ENCODE data around the gene KIRREL3.
A peak's percentile ranks its signal among the peaks of the same experiment; 100 is the strongest.

KIRREL3 gene

DNA sequence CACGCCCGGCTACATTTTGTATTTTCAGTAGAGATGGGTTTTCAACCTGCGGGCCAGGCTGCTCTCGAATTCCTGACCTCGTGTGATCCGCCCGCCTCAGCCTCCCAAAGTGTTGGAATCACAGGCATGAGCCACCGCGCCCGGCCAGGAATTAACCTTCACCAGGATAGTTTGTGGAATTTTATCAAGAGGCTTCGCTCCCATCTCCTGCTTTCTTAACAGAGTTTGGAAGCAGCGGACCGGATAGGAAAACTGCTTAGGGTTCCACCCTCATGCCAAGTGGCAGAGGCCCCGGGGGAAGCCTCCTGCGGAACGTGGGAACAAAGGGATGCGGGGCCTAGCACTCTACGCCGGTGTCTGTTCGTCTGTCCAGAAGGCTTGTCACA, 415.2 kb downstream of the KIRREL3 start:
- peak overlapping the region; percentile 63 for H3K27ac ChIP-seq
- no peak for TF ChIP-seq ZFX (IDR thresholded peaks at IDR 0.05)
- TF ChIP-seq, protein P1, sequence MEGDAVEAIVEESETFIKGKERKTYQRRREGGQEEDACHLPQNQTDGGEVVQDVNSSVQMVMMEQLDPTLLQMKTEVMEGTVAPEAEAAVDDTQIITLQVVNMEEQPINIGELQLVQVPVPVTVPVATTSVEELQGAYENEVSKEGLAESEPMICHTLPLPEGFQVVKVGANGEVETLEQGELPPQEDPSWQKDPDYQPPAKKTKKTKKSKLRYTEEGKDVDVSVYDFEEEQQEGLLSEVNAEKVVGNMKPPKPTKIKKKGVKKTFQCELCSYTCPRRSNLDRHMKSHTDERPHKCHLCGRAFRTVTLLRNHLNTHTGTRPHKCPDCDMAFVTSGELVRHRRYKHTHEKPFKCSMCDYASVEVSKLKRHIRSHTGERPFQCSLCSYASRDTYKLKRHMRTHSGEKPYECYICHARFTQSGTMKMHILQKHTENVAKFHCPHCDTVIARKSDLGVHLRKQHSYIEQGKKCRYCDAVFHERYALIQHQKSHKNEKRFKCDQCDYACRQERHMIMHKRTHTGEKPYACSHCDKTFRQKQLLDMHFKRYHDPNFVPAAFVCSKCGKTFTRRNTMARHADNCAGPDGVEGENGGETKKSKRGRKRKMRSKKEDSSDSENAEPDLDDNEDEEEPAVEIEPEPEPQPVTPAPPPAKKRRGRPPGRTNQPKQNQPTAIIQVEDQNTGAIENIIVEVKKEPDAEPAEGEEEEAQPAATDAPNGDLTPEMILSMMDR (conservative IDR thresholded peaks at IDR 0.05), result no peak

DNA sequence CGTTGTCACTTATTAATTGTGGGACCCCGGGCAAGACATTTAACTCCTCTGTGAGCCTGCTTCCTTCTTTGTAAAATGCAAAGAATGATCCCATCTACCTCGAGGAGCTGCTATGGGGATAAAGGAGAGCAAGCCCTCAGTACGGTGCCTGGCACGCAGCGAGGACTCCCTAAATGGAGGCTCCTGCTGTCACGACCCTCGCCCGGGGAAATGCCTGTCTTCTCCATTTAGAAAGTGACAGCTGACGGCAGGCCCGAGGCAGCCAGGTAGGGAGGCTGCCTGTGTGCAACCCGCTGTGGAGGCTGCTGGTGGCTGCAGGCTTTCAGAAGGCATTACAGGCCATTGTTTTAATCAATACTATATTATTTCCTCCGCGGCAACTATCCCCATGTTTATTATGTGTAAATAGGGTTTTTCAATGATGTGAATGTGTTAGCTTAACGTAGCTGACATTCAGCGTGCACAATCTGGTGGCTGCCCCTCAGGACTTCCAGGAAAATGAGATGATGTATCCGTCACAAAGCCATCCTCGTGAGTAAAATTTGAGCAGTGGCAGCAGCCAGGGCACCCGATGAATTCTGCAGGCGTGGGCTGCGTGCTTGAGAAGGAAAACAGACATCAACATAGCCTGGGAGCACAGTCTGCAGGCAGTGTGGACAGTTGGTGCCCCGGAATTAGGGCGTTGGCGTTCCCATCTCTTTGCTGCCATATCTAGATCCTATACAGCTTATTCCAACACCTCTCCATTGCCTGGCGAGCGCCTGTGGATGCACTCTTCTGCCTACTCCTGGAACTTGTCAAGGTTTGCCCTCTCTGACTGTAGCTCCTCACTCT, 416.8 kb downstream of the KIRREL3 start:
- no peak for TF ChIP-seq ZFX (IDR thresholded peaks at IDR 0.05)
- TF ChIP-seq, protein P1 (conservative IDR thresholded peaks at IDR 0.05), result no peak

DNA sequence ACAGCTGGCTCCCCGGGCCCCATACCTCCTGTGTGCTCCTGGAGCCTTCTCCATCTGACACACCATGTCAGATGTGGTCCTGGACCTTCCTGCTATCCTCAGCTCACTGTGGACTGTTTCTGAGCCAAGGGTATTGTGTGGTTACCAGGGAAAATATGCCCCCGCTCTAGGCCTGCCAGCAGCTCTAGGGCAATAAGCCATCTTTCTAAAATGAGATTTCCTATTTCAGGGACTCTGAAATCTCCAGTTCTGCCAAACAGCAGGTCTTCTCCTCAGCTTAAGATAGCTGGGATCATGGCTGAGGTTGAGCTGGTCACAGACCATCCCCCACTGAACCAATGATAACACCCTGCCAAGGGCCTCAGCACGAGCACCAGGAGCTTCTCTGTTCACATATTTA, 417.5 kb downstream of the KIRREL3 start:
- no peak overlapping the region for H3K27ac ChIP-seq
- TF ChIP-seq, protein P1 (conservative IDR thresholded peaks at IDR 0.05), result no peak
- no peak for TF ChIP-seq ZFX (IDR thresholded peaks at IDR 0.05)

More for the DNA sequence above, 416.8 kb downstream of the KIRREL3 start:
- H3K27ac ChIP-seq, result no peak overlapping the region

DNA sequence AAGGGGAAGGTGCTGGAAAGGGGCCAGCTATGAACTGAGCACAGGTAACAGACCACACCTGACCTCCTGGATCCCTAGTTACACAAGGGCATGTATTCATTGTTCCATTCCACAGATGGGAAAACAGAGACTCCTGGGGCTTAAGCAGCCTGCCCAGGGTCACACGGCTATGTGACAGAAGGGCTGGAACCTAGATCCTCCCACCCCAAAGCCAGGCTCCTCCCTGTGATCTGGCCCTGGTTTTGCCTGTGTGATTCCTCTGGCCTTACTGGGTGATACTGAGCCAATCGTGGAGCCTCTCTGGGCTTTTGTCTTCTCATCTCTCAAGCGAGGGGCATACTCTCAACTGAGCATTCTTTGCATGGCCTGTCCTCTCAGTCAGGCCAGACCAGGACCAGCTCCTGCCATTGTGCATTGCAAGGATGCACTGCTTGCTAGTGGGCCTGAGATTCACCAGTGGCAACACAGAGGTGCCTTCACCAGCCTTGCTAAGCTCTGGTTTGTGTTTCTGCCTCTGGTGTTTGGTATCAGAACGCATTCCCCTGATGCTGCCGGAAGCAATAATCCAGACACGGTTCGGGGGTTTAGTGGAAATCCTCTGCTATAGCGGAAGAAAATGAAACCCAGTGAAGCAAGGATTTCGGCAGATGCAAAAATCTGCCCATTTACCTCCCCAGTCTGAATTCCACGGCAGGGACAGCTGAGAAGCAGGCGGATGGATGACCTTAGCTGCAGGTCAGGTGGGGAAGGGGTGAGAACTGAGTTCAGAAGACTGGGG, 418.5 kb downstream of the KIRREL3 start:
- H3K27ac ChIP-seq, result no peak overlapping the region
- TF ChIP-seq ZFX (IDR thresholded peaks at IDR 0.05), result no peak
- TF ChIP-seq, protein P1 (conservative IDR thresholded peaks at IDR 0.05), result no peak

DNA sequence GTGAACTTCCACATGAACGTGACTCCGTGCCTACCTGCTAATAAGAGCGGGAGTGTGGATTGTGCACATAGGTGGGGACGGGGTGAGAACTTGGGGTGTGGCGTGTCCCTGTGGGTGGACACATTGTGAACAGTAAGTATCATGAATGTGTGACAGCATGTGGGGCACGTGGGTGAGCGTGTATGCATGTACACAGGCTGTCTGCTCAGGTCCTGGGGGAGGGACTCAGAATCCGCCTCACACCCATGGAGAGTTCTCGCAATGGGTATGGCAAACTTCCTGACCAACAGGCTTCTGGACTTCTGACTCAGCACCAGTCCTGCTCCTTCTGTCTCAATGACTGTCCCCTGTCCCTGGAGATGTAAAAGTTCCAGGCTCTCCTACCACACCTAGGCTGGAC, 422.1 kb downstream of the KIRREL3 start:
- H3K27ac ChIP-seq, result no peak overlapping the region
- no peak for TF ChIP-seq ZFX (IDR thresholded peaks at IDR 0.05)
- TF ChIP-seq, protein P1 (conservative IDR thresholded peaks at IDR 0.05), result no peak

DNA sequence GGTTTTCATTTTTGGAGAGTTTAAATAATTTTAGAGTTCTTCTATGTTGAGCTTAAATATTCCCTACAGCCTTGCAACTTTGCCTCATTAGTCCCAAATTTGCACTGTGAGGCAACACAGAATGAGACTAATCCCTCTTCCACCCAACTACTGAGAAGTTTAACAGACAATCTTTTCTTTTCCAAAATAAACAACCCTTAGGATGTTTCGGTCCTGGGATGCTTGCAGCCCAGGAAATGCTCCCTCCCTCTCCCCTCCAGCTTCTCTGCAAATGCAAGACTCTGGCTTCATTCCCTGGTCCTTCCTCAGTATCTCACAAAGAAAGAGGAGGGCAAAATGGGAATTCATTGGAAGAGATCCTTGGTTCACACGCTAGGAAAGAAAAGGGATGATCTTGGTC, 422.5 kb downstream of the KIRREL3 start:
- no peak overlapping the region for H3K27ac ChIP-seq
- TF ChIP-seq, protein P1 (conservative IDR thresholded peaks at IDR 0.05), result no peak
- TF ChIP-seq ZFX (IDR thresholded peaks at IDR 0.05), result no peak

DNA sequence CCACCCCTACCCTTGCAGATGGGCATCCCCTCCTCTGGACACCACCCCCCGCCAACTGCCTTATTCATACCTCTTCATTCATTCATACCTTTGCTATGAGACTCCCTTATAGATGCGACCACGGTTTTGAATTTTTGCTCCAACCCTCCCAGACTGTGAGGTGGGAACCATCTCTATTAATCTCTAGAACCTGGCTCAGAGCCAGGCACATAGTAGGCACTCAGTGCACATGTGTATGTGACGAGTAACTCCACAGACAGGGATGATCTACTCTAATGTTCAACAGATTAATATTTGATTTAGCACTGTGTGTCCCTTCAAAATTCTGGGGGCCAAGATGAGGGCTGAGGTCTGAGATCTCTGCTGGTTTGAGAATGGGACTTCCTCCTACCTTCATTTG, 424.7 kb downstream of the KIRREL3 start:
- TF ChIP-seq, protein P1 (conservative IDR thresholded peaks at IDR 0.05), result no peak
- no peak for TF ChIP-seq ZFX (IDR thresholded peaks at IDR 0.05)
- no peak overlapping the region for H3K27ac ChIP-seq
